HG03280 (cell line): ENCODE measurements around the gene MMP24.

Experiments
- ATAC-seq: cut with Tn5 transposase; IDR thresholded peaks from one replicate; pipeline ENCODE4 v1.9.1; 2021; ENCODE audit warnings: mild to moderate bottlenecking, moderate library complexity; ENCODE audit not compliant: unreplicated experiment

MMP24 gene

DNA sequence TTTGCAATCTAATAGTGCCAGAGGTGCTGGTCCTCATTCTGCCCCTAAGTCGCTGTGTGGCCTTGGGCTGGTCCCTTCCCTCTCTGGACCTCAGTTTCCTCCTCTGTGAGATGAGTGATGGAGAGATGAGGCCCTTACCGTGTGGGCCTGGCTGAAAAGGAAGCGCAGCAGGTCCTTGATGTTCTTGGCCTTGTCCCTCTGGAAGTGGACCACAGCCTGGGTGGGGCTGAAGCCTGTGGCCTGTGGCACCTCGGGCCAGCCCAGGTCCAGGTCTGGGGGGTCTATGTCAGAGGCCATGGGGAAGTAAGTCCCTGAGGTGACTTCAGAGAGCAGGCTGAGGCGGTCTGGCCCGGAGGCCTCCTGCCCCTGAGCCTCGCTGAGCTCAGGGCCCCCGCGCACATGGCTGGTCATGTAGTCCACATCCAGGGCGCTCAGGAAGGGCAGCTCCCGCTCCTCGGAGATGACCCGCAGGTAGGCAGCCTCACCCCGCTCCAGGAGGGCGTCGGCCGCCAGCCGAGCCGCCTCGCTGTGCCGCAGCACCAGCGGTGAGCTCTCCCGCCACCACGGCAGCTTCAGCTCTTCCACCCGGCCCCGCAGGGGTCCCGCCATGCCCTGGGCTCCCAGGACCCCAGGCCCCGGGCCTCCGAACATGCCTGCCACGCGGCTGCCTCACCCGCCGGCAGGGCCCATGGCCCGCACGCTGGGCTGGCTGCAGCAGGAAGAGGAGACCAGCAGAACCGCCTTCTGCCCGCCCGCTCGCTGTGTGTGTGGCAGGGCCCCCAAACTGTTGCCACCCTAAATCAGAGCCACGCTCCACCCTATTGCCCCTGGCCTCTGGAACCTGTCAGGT, 65.4 kb downstream of the MMP24 start, which contains the start of gene FAM83C:
Gene FAM83C, minus strand, starts transcription at position 772 of the 850 bp plus-strand sequence. Its CDS starts 121 bp downstream, at position 651.
- no peak for ATAC-seq

DNA sequence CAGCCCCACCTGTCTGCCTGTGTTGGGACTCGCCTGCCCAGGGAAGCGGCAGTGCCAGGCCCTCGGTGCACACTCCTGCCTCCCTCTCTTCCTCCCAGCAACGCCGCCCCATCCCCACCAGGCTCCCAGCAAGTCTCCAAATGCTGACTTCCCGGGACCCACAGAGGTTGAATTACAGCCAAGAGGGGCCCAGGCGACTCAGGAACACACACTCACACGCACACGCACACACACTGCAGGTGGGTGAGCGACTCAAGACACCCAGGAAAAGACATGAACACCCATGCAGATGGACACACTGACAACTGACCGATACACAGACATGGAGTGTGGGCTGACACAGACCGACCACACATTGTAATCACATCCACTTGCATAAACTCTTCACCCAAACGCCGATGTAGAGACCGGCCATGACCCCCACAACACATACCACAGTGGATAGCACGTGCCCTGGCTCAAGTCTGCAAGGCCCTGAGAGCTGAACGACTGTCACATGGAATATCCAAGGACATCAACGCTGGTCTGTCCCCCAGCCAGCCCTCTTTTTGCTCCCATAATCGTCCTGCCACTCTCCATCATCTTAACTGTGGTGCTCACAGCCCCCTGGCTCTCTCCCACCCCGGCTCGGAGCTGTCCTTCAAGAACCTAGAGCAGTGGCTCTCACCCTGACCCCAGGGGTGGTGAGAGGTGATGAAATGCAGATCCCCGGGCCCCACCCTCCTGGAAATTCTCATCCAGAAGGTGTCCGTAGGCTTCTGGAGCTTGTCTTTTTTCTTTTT, 66.2 kb downstream of the MMP24 start:
- no peak for ATAC-seq

DNA sequence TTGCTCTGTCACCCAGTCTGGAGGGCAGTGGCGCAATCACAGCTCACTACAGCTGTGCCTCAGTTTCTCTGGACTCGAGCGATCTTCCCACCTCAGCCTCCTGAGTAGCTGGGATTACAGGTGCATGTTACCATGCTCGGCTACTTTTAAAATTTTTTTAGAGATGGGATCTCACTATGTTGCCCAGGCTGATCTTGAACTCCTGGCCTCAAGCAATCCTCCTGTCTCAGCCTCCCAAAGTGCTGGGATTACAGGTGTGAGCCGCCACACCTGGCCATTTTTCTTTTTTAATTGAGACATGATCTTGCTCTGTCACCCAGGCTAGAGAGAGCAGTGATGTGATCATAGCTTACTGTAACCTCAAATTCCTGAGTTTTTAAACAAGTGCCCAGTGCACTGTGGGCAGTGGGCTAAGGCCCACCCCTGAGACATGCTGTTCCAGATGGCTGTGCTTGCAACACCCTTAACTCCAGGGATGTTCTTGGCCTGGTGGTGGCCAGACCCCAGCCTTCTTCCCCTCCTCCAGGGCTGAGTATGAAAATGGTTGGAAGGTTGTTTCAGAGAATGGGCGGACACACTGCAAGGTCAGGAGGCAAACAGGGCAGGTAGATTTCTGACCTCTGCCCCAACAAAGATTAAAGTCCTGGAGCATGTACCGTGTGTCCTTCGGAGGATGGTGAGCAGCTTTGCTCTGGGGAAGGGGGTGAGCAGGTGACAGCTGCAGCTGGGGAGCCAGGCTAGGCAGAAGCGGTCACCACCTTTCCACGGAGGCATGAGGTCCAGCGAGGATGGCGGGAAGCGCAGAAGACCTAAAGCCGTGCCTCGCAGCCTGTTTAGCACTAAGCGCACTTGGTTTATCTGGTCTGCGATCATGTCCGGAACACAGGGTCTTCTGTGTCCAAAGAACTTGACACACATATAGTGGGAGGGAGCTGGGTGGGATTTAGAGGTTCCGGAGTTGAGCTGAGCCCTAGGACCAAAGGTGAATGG, 67.1 kb downstream of the MMP24 start:
- ATAC-seq, result no peak

DNA sequence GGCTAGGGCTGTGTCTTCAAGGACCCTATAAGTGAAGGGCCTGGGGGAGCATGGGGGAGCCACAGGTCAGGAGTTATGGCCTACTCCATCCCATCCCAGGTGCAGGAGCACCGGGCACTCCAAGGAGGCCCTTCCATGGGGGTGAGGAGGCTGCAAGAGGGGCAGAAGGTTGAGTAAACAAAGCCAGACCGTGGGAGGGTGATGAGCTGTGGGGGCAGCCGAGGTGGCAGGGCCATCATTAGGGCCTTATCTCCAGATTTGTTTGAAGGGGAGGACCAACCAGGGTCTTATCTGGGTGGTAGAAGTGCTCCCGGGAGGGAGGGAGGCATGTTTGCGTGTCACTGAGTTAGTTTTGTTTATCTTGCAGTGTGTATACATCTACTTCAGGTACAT, 67.8 kb downstream of the MMP24 start:
- ATAC-seq, result no peak

DNA sequence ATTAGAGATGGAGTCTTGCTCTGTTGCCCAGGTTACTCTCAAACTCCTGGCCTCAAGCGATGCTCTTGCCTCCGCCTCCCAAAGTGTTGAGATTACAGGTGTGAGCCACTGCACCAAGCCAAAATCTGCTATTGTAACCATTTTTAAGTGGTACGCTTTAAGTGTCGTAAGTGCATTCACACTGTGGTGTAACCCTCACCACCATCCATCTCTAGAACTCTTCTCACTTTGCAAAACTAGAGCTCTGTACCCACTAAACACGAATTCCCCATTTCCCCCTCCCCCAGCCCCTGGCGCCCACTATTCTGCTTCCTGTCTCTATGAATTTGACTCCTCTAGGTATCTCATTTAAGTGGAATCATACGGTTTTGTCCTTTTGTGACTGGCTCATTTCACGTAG, 68.6 kb downstream of the MMP24 start:
- ATAC-seq, result no peak

DNA sequence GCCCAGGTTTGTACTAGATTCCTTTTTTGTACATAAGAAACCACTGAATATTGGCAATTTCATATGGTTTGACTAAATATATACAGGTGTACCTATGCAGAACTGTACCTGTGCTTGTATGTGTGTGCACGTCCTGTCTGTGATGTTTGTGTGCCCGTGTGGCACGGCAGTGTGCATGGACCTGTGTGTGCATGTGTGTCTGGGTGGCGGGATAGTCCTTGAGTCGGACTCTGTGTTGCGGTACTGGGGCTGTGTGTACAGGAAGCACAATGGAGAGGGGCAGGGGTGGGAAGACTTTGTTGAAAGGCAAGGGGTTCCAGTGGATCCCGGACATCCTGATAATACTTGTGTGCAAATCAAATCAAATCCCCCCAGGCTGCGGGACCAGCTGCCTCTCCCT, 69.2 kb downstream of the MMP24 start:
- no peak for ATAC-seq

DNA sequence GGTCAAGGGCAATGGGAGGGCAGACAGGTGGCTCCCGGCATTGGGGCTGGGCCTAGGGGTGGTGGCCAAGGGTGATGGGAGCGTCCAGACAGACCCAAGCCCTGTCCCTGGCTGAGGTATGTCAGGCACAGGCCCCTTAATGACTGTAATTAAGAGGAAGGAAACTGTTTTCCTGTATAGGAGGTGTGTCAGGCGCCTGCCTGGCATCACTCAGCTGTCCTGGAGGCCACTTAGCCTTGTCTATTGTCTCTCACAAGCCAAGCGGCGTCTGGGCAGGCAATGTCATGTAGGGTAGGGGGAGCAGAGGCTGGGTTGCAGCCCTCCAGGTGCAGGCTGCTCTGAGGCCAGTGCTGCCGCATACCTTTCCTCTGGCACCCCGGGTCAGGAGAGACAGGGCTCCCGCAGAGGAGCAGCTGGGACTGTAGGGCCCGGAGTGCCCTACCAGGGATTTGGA, 69.6 kb downstream of the MMP24 start:
- no peak for ATAC-seq

DNA sequence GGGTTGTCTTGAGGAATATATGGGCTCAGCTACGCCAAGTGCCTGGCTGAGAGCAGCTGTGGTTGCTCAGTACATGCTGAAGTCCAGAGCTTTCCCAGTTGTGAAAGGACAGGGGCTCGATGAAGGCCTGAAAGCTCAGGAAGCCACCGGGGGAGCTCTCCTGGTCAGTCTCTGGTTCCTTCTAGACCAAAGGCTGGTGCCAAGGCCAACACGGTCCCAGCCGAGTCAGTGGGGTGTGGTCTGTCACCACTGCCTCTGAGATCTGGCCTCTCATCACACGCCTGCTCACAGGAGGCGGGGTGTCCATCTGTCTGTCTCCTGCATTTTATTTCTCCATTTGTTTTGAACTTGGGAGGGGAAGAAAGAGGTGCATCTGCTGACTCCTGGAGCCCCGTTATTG, 70.7 kb downstream of the MMP24 start:
- ATAC-seq, result no peak

DNA sequence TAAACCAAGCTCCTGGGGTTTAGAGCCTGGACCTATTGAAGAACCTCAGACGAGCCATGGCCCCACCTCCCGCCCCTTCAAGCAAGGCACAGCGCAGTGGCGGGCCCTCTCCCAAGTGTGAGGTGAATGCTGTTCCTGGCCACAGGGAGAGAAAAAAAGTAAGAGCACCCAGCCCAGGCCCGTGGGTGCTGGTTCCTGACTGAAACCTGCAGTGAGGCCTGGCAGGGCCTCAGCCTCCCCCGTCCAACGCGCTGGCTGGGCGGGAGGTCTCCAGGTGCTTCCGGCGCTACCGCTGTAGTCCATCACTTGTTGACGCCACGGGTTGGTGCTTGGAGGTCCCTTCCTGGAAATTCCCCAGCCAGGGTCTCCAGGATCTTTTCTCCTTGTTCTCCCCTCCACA, 71.2 kb downstream of the MMP24 start:
- no peak for ATAC-seq

DNA sequence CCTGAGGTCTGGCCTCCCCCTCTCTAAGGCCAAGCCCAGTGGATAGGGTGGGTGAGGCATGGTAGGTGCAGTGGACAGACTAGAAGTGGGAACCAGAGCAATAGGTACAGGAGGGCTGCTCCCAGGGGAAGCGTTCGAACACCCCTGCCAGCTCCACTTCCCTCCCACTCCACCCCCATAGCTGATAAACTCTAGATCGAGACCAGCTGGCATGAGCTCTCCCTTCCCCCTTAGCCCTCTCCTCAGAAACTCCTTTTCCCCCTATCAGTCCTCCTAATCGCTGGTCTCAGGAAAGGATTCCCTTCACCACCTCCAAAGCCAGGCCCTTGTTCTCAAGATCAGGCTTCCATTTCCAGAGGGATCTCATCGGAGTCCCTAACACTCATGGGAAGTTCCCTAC, 71.8 kb downstream of the MMP24 start:
- no peak for ATAC-seq

DNA sequence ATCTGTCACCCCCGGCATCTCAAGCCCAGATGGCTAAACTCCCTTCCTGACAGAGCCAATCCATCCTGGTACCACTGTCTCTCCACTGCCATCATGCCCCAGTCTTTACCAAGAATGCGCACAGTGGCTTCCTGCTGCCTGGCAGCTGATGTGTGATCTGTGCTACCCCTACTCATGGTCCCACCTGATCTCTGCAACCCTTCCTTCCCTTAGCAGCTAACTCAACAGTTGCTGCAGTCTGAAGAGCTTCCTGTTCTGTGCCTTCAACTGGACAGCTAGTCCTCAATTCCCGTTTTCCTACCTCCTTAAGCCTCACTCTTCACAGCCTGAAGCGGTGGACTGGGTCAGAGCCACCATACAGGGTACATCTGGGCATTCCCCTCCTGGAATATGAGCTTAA, 73.3 kb downstream of the MMP24 start:
- no peak for ATAC-seq

DNA sequence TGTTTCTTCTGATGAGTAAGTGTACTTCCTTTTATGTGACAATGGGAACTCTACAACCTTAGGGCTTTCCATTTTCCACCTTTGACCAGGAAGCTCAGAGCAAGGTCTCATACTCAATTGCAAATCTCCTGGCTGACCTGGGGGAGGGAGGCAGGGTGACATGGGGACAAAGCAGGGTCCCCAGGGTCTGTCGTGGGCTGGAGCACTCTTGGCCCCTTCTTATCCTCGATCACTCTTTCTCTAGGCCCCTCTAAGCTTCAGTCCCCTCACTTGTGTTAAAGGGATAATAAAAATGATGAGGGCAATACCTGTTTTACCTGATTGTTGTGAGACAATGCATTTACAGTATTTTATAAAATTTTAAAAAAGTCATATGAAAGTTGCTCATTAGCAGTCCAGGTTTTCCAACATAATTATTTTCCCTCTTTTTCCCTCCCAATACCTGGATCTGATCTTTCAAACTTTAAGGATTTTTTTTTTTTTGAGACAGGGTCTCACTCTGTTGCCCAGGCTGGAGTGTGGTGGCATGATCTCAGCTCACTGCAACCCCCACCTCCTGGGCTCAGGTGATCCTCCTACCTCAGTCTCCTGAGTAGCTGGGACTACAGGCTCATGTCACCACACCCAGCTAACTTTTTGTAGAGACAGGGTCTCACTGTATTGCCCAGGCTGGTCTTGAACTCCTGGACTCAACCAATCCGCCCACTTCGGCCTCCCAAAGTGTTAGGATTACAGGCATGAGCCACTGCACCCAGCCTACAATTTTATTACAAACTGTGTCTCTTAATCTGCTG, 74.2 kb downstream of the MMP24 start:
- no peak for ATAC-seq

DNA sequence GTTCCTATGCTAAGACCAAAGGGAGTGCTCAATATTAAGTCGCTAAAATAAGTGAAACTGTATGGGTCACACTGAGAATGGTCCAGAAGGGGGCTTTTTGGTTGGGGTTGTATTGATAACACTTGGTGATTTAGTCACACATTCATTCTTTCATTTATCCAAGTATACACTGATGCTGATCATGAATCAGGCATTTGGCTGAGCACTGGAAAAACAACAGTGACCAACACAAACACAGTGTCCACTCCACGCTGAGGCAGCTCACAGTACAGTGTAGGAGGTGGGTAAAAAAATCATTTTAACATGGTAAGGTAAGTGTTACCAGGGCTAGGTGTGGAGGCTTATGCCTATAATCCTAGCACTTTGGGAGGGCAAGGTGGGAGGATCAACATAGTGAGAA, 74.9 kb downstream of the MMP24 start:
- ATAC-seq, result no peak

DNA sequence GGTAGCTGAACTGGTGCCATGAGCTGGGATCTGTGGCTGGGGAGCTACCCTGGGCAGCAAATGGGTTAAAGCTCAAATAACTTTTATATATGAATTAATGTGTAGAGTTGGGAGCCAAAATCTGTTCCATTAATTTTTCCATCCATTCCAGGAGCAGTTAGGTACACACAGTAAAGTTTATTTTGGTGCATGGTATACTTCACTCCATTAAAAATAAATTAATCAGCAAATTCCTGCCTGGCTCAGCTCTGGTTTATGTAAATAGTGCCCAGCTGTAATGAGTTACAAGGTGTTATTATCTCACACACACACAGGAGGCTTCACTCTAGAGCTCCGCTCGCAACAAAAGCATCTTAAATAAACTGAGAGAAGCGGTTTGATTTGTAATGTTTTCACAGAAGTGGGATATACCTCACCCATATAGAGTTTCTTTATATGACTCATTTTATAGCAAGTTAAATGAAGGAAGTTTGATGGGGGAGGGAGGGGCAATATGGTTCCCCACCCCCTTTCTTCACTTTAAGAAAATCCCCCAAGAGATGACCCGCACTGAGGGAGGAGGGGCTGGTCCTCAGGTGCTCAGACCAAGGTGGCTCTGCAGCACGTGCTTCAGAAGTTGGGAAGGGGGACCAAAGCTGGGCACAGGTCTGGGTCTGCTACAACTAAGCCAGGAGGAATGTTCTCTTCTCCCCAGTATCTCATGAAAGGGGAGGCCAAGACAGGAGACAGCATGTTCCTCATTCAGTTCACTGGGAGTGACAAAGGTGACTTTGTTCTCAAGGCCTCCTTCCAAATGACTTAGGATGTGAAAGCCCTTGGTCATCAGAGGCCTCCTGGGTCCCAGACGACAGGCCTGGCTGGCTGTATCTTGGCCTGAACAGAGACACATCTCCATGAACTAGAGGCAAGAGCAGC, 76.2 kb downstream of the MMP24 start:
- no peak for ATAC-seq

DNA sequence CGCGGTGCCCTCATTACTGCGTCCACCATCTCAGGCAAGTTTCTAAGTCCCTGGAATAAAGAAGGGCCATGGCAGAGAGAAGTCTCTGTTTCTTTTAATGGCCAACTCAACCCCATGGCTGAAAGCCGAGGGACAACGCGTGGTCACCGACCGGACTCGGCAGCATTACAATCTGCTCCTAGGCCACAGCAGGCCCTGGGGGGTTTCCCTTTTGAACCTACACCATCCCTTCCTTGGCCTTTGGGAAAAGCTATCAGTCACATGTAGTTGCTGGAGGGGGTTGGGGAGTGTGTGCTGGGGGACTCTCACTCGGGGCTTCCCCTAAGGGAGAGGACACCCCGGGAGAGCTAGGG, 76.9 kb downstream of the MMP24 start:
- ATAC-seq, result no peak

DNA sequence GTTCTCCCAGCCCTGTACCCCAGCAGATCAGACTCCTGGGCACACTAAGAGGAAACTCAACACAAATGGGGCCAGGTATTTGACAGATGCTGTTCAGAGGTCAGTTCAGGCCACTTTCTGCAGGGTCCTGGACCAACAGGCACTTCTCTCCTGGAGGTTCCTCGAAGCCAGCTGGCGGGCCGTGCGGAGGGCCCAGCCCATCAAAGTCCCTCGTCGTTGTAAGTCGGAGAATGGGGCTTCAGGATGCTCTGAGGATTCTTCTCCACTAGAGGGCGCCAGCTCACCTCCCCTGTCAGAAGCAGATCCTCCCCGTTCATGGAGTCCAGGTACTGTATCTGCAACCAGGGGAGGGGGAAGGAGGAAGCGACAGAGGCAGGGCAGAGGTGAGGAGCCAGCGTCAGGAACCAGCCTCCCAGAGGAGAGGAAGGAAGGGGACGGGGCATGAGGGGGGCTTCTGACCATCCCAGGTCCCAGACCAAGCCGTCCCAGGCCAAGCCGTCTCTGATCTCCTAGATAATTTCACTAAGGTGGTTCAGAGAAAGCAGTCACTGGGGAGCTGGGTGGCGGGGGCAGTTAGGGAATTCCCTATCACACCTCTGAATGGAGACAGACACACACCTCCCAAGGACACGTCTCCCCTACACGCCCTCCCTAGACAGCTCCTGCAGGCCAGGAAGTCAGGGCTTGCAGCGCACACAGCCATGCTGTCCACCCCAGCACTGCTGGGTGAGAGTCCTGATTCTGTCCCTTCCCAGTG, 77.4 kb downstream of the MMP24 start:
- peak; percentile 49 for ATAC-seq

DNA sequence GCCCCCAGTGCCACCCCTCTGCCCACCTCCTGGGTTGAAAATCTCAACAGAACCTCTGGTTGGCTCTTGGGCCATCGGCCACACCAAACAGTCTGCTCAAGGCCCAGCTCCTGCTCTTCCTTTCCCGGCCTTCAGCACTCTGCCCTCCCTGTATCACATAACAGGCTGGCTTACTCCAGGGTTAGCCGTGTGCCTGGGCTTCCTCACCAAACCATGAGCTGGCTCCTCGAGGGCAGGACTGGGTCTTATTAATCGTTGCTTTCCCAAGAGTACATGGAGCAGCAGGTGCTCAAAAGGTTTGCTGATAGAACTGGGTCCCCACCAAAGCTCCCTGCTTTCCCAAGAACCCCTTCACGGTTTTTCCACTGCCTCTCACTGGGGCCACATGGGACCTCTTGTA, 78.5 kb downstream of the MMP24 start:
- no peak for ATAC-seq
